HCT116 (cell line): Measurements from ENCODE around the gene SMC1B. TPM values are rescaled to one million over a fixed set of nuclear protein-coding genes. Genes with fewer than 3 reads are reported as not detected.

Experiments
- ATAC-seq: fragments of 200-7000 bp; cut with Tn5 transposase; 2 replicates; pipeline ENCODE4 v1.9.1; 2020; ENCODE audit warnings: mild to moderate bottlenecking, moderate library complexity
- BruUV-seq: library from RNA; stranded (reverse); fragments of 400-500 nt; replicated peaks from 2 replicates; lab custom pipeline; 2021; lab: Mats Ljungman, UMichigan
- CTCF ChIA-PET: fragments of 300-600 bp; sonication (Branson Sonifier 250); formaldehyde crosslinking; loops from one replicate; lab custom pipeline; 2021; ENCODE audit warnings: antibody characterized with exemption; lab: Charles Lee
- POLR2A ChIA-PET: fragments of 300-600, 350-600 bp; sonication (Branson Sonifier 250); formaldehyde crosslinking; loops from one replicate; lab custom pipeline; 2021; ENCODE audit warnings: antibody characterized with exemption; lab: Charles Lee
- RAD21 ChIA-PET, 2 experiments: fragments of 300-600 bp; sonication (Branson Sonifier 250); formaldehyde crosslinking; loops; one replicate each; lab custom pipeline; 2023; ENCODE audit warnings: low total read pairs in 2 of 2; ENCODE audit not compliant: uncharacterized antibody in 2 of 2, unreplicated experiment in 2 of 2, low non-redundant PET in 1 of 2; lab: Charles Lee
- DNase-seq: peaks from one replicate; pipeline ENCODE4 v3.0.0-alpha.2; 2010; ENCODE audit warnings: low read depth, low spot score
- H2AFZ ChIP-seq: fragments of 200-600 bp; shearing (Covaris generic), sonication (generic); 2 replicates; pipeline ENCODE4 v1.6.1; 2017; ENCODE audit warnings: low read depth, mixed run types, mixed read lengths, antibody characterized with exemption, low read length; ENCODE audit not compliant: poor library complexity, severe bottlenecking
- H3K27ac ChIP-seq: 2 replicates; pipeline ENCODE4 v1.5.1; 2012; ENCODE audit warnings: low read depth, low read length
- H3K27me3 ChIP-seq: fragments of 200-600 bp; sonication (generic); 2 replicates; pipeline ENCODE4 v1.6.1; 2016; ENCODE audit warnings: mixed run types, low read length, mixed read lengths; ENCODE audit not compliant: insufficient read depth
- H3K36me3 ChIP-seq, 2 experiments: fragments of 200-500 bp in 1 of 2; fragments of 200-600 bp in 1 of 2; sonication (Bioruptor generic) in 1 of 2; sonication (generic) in 1 of 2; 2 replicates each; pipeline versions ENCODE4 v1.5.1 to v1.6.1; 2014 to 2016; ENCODE audit warnings: low read length in 2 of 2, inconsistent platforms in 1 of 2, mixed read lengths in 1 of 2, mixed run types in 1 of 2; ENCODE audit not compliant: insufficient read depth in 2 of 2, control insufficient read depth in 1 of 2
- H3K4me1 ChIP-seq, 2 experiments: fragments of 200-600 bp in 1 of 2; sonication (generic) in 1 of 2; 2 replicates each; pipeline versions ENCODE4 v1.5.1 to v1.6.1; 2012 to 2017; ENCODE audit warnings: low read length in 2 of 2, inconsistent platforms in 1 of 2, mild to moderate bottlenecking in 1 of 2, mixed read lengths in 1 of 2, mixed run types in 1 of 2, moderate library complexity in 1 of 2; ENCODE audit not compliant: insufficient read depth in 2 of 2, control insufficient read depth in 1 of 2
- H3K4me2 ChIP-seq: fragments of 200-600 bp; sonication (generic); 2 replicates; pipeline ENCODE4 v1.6.1; 2017; ENCODE audit warnings: mixed run types, low read length, mixed read lengths
- H3K4me3 ChIP-seq, 2 experiments: fragments of 200-600 bp in 1 of 2; sonication (generic) in 1 of 2; replicated peaks in 1 of 2; 2 replicates each; pipeline ENCODE4 v1.5.1; 2011 to 2016; ENCODE audit warnings: low read length in 2 of 2, control low read depth in 1 of 2, low read depth in 1 of 2, mild to moderate bottlenecking in 1 of 2, mixed read lengths in 1 of 2, mixed run types in 1 of 2
- H3K79me2 ChIP-seq: fragments of 200-600 bp; sonication (generic); 2 replicates; pipeline ENCODE4 v1.6.1; 2017; ENCODE audit warnings: mild to moderate bottlenecking, mixed run types, low read length, moderate library complexity, mixed read lengths; ENCODE audit not compliant: insufficient read depth
- H3K9ac ChIP-seq: fragments of 200-600 bp; sonication (generic); 2 replicates; pipeline ENCODE4 v1.6.1; 2016; ENCODE audit warnings: low read length, mixed read lengths
- H3K9me2 ChIP-seq: fragments of 200-600 bp; sonication (generic), shearing (Covaris generic); 2 replicates; pipeline ENCODE4 v1.6.1; 2017; ENCODE audit warnings: mixed run types, mild to moderate bottlenecking, moderate library complexity; ENCODE audit not compliant: insufficient read depth
- H3K9me3 ChIP-seq, 2 experiments: fragments of 200-500 bp in 1 of 2; fragments of 200-600 bp in 1 of 2; sonication (Bioruptor generic) in 1 of 2; sonication (generic) in 1 of 2; 2 replicates each; pipeline ENCODE4 v1.6.1; 2014 to 2017; ENCODE audit warnings: low read length in 2 of 2, mixed read lengths in 2 of 2, inconsistent platforms in 1 of 2, low read depth in 1 of 2, mild to moderate bottlenecking in 1 of 2, mixed run types in 1 of 2, moderate library complexity in 1 of 2; ENCODE audit not compliant: control insufficient read depth in 1 of 2, insufficient read depth in 1 of 2
- H4K20me1 ChIP-seq: fragments of 200-600 bp; sonication (generic), shearing (Covaris generic); 2 replicates; pipeline ENCODE4 v1.6.1; 2017; ENCODE audit warnings: mixed run types, mild to moderate bottlenecking, moderate library complexity; ENCODE audit not compliant: insufficient read depth
- CBX3 ChIP-seq: IDR thresholded peaks from 2 replicates; pipeline ENCODE4 v1.6.1; 2012; ENCODE audit warnings: low read depth
- CTCF ChIP-seq, 3 experiments: fragments of 200-600 bp in 1 of 3; sonication (generic) in 1 of 3; IDR thresholded peaks in 2 of 3; conservative IDR thresholded peaks in 1 of 3; 2 replicates each; pipeline ENCODE4 v1.5.1; 2012 to 2017; ENCODE audit warnings: low read depth in 2 of 3, low read length in 2 of 3, antibody characterized with exemption in 1 of 3, borderline replicate concordance in 1 of 3, control low read depth in 1 of 3, mild to moderate bottlenecking in 1 of 3, mixed read lengths in 1 of 3, mixed run types in 1 of 3, moderate library complexity in 1 of 3; ENCODE audit not compliant: insufficient read depth in 1 of 3
- EZH2phosphoT487 ChIP-seq: fragments of 200-600 bp; IDR thresholded peaks from 2 replicates; pipeline ENCODE4 v1.6.1; 2018; ENCODE audit warnings: antibody characterized with exemption, borderline replicate concordance
- JUND ChIP-seq: IDR thresholded peaks from 2 replicates; pipeline ENCODE4 v1.6.1; 2012
- POLR2A ChIP-seq: IDR thresholded peaks from 2 replicates; pipeline ENCODE4 v1.7.0; 2011; ENCODE audit warnings: borderline replicate concordance; ENCODE audit not compliant: insufficient read depth, insufficient read length; ENCODE audit errors: extremely low read depth
- REST ChIP-seq: IDR thresholded peaks from 2 replicates; pipeline ENCODE4 v1.6.1; 2012; ENCODE audit warnings: low read depth
- SIN3A ChIP-seq: IDR thresholded peaks from 2 replicates; pipeline ENCODE4 v1.6.1; 2012; ENCODE audit warnings: low read depth
- SP1 ChIP-seq: IDR thresholded peaks from 2 replicates; pipeline ENCODE4 v1.6.1; 2012; ENCODE audit warnings: low read depth
- SRF ChIP-seq: IDR thresholded peaks from 2 replicates; pipeline ENCODE4 v1.6.1; 2012; ENCODE audit warnings: low read depth
- YY1 ChIP-seq: IDR thresholded peaks from 2 replicates; pipeline ENCODE4 v1.6.1; 2011; ENCODE audit warnings: low read length, low read depth, moderate library complexity, mild to moderate bottlenecking; ENCODE audit not compliant: insufficient replicate concordance; ENCODE audit errors: extremely low read depth
- intact Hi-C: fragments of 100-400 bp; cut with micrococcal nuclease; formaldehyde crosslinking; loops from 2 replicates; pipeline ENCODE4 v1.10.0; 2022
- total RNA-seq: library from RNA; stranded (reverse); gene quantifications from one replicate; pipeline ENCODE4 v1.2.1, GENCODE V29; 2021; ENCODE audit not compliant: unreplicated experiment
- TF ChIP-seq, protein P1 (sequence below): IDR thresholded peaks from 2 replicates; pipeline ENCODE4 v1.6.1; 2012
- TF ChIP-seq, protein P2 (sequence below): IDR thresholded peaks from 2 replicates; pipeline ENCODE4 v1.6.1; 2012

SMC1B gene
- total RNA-seq, 1 experiment from 2014 or later: not detected

DNA sequence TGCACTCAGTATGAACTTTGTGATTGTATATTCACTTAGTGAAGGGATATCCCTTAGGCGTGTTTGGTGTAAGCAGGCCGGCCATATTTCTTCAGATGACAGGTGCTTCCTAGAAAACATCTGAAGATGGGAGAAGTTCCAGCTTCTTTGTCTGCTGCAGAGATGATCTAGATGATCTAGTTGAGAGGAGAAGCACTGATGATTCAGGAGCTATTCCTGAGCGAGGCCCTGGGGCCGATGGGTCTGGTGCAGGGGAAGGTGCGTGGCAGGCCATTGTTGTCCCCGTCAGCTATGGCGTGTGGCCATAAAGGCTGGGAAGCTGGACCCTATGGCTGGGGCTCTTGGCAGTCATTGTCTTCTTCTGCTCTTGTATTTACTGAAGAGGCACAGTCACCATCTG lies 89.7 kb downstream of the SMC1B start (continued):
- no peak for TF ChIP-seq REST
- no peak for TF ChIP-seq POLR2A
- TF ChIP-seq, all 23 proteins: peak for 0

GRCh38 chr22:45322873-45323525 lies 90.4 kb downstream of the SMC1B start:
- CTCF ChIA-PET: no interaction called here
- no peak overlapping the region for H3K27ac ChIP-seq
- no peak overlapping the region for H2AFZ ChIP-seq
- TF ChIP-seq, protein P1, sequence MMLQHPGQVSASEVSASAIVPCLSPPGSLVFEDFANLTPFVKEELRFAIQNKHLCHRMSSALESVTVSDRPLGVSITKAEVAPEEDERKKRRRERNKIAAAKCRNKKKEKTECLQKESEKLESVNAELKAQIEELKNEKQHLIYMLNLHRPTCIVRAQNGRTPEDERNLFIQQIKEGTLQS: no peak
- TF ChIP-seq SRF (no peak), POLR2A (no peak), JUND (no peak), YY1 (no peak), SIN3A (no peak), CBX3 (no peak), REST (no peak), CTCF (IDR thresholded peaks at IDR 0.05 in 2 of 3, conservative IDR thresholded peaks at IDR 0.05 in 1 of 3; ENCODE audit: borderline replicate concordance in 1 of 3, insufficient read depth in 1 of 3, low read depth in 2 of 3, low read length in 2 of 3) (no peak), SP1 (no peak), EZH2phosphoT487 (no peak)
- TF ChIP-seq, protein P2, sequence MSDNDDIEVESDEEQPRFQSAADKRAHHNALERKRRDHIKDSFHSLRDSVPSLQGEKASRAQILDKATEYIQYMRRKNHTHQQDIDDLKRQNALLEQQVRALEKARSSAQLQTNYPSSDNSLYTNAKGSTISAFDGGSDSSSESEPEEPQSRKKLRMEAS: no peak
- peaks cover 65% of the 10 kb centered on the region for H3K79me2 ChIP-seq
- H3K36me3 ChIP-seq: peaks cover 24 to 26% of the 10 kb centered on the region in 2 experiments; a peak in 3 of 4 replicates
- H3K4me1 ChIP-seq: no peaks in the 10 kb centered on the region
- RAD21 ChIA-PET: no interaction called here
- H3K4me2 ChIP-seq: no peak overlapping the region
- POLR2A ChIA-PET: no interaction called here
- intact Hi-C loops: no loop called here
- BruUV-seq: no TSS peak
- H3K4me3 ChIP-seq: no peak overlapping the region
- DNase-seq (no peak), ATAC-seq (no peak)
- no peaks in the 10 kb centered on the region for H3K9me3 ChIP-seq
- no peaks in the 10 kb centered on the region; the same call in 1 of the 2 replicates for H4K20me1 ChIP-seq
- H3K27me3 ChIP-seq: no peaks in the 10 kb centered on the region
- no peak overlapping the region for H3K9ac ChIP-seq
- H3K9me2 ChIP-seq: no peaks in the 10 kb centered on the region
